ENCODE data around the gene CXCL11.
"Not testable (repeated sequence)": the region's sequence is repeated elsewhere in the genome, so short reads cannot be mapped to it uniquely, and the experiment has no call there.

Gene CXCL11

DNA sequence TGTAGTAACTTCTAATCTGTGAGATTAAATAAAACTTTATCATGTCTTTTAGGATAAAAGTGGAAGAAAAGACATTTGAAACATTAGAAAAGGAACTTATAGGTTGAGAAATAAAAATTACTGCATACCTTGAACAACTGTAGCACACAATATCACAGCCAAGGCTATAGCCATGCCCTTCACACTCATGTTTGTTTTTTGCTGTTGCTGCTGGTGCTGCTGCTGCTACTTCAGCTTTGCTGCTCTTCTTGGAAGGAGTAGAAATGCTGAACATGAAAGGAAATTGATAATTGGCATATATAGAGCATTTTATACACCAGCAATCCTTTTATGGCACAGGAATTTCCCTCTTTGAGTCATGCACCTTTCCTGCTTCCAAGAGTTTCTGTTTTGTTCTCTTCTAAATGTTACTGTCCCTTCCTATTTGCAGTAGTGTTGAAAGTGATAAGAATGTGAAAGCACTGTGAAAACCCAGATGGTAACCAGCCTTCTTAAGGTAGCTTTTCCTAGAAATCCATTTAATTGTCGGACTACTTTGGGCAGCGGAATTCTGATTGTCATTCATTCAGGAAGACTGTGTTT lies at the start of gene CXCL11:
TSS of gene CXCL11 (minus strand) at position 272 of the 582 bp plus-strand sequence. CDS start at position 189, 83 bp downstream.
- no peak for DNase-seq

DNA sequence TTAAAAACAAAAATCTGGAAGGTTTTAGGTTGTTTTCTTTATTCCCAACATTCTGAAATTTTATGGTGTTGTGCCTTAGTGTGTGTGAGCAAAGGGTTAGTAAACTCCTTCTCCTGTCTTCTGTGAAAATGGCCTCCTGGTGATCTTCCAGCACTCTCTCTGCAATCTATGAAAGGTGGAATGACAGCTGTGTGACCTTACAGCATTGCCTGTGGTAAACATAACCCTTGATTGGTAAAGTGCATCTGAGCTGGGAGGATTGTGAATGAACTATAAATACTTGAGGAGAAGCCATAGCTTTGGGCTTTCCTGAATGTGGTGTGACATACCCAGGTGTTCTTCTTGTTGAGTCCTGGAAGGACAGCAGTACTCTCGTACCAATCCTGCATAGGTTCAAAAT lies 48.7 kb upstream of the CXCL11 start:
- DNase-seq, result no peak

DNA sequence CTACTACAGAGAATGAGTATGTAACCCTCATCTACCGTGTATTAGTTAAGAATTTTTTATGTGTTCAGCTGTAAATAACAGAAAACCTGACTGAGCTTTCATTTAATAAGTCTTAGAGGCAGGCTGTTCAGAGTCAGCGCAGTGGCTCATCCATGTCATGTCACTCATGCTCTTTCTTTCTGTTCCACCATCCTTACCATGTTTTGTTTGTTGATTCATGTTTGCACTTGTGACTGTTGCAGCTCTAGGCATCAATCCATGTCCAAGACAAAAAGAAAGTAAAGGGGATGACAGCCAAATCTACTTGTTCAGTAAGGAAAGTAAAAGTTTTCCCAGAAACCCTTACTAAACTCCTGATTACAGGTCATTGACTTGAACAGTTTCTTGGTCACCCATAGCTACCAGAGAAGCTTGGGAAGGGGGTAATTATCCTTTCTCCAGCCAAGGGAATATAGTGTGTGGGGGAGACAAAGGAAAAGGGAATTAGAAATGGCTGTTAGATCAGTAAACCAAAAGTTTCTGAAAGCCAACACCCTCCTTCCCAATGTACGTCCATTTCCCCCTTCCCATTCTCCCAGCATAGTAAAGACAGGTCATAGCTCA lies 47.6 kb upstream of the CXCL11 start:
- no peak for DNase-seq

DNA sequence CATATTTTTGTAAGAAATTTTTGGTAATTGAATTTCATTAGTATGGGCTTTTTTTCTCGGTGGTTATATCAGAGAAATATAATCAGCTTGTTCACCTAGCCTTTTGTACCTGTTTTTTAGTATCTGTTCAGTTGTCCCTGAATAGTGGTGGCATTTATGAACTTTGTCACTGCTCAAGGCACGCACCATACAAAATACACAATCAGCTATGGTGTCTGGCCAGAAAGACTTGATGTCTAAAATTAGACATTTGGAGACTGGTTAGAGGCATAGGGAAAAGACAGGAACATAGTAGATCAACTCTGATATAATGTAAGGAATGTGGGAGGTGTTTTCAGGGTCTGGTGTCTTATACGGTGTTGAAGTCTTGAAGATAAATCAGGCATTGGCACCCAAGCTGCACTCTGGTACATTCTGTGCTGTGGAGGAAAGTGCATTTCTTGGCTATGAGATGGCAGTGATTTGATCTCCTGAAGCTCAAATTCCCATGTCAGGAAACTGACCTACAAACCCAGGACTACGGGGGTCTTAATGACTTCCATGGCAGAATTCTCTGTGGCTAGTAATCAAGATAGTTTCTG lies 42.3 kb upstream of the CXCL11 start:
- DNase-seq, result no peak

DNA sequence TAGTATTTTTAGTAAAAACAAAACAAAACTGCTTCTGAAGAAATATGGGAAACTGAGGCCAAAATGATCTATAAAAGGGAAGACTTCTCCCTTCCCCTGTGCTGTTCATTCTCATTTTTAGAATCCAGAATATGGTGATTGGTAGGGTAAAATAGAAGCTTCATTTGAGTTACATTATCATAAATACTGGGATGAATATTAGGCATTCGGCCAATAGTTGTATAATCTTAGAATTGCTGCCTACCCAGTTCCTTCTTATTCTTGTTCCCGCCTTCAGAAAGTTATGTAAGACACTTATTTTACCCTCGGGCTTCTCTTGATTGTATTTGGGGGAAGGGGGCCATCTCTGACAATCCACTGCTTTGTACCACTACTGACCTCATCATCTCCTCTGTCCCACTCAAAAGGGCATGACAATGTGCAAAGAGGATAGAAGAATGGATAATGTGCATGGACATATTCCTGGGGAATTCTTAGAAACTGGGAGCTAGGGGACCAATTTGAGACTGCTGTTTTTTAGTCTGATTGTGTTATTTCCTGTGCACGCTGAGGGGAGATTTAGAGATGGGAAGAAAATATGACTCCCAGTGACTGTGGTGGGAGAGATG lies 39.2 kb upstream of the CXCL11 start:
- no peak for DNase-seq

DNA sequence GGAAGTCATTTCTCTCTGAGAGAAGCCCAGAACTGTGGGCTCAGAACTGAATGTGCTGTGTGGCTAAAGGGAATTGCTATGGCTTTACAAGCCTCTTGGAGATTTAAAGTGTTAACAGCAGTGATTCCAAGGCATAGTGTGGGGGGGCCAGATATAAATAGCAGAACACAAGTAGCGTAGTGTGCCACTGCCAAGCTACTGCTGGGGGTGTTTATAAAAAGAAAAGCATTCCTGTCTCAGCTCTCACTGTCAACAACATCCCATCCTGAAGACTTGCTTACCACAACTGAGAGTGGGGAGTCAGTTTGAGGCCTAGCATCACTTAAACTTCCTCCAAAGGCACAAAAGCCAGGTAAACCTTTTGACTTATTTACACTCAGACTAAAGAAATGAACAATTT lies 38.6 kb upstream of the CXCL11 start, which contains the start of gene ART3:
TSS of gene ART3 (plus strand) at position 242 of the 400 bp plus-strand sequence. CDS start 1,181 bp downstream, outside the sequence.
- DNase-seq, result no peak

DNA sequence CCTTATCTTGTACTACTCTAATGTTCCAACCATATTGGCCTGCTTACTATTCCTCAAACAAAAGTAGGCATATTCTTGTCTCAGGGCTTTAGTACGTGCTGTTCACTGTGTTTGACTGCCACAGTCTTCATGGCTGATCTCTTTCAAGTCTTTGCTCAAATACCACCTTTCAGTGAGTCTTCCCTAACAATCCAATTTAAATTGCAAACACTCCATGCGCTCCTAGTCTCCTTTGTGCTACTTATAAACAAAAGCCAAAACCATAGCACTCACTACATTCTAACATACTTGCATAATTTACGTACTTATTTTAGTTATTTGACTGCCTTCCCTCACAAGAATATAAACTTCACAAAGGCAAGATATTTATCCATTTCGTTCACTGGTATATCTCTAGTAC lies 36.9 kb upstream of the CXCL11 start:
- no peak for DNase-seq

DNA sequence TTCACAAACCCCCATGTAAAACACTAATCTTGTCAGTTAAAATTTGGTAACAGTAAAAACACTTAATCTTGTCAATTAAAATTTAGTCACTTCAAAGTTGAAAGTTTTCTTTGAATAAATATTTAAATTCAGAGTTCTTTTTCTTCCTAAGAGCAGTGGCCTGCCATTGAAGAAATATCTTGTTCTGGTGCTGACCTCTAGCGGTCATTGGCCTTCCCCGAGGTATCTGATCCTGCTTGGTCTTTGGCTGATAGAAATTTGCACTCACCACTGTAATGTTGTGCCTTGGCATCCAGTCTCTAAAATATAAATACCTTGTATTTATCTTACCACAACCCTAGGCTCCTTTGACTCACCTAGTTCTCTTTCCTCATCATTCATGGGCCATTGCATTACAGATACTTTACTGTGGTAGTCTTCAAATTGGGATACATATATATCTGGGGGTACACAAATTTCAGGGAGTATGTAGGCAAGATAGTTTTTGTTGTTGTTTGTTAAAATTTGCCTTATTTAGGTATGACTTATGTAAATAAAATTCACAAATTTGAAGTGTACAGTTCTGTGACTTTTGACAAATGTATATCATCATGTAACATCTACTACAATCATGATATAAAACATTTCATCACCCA lies 31.9 kb upstream of the CXCL11 start:
- peak; percentile 74 for DNase-seq

DNA sequence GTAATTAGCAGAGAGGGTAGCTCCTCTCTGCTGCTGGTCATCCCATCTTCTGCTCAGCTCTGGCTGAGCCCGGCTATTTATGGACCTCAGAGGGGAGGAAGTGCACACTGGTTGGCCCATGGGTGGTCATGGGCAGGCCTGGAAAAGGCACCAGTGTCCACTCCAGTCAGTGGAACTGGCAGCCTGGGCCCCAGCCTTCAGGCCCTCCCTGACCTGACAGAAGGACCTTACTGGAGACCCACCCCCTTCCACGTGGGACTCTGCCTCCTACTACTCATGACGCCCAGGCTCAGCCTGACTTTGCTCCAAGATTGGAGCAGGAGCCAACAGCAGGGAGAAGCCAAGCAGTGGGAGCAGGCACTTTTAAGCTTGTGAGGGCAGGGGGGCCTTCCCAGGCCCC lies 30.7 kb upstream of the CXCL11 start:
- no peak for DNase-seq

DNA sequence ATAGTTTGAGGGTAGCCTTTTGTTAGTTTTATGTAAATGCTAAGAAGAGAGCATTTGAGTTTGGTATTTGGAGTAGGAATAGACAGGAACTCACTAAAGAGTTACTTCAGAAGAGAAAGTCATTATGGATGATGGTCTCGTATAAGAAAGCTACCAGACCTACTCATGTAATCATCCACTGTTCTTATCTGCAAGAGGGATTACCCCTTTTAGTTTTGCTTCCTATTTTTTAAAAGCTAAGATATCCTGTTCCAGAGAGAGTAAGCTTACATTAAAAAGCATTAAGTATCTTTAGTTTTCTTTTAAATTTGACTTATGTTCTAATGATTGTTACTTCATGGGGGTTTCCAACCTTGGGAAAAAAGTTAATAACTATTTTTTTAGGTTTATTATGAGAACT lies 26.1 kb upstream of the CXCL11 start:
- no peak for DNase-seq

DNA sequence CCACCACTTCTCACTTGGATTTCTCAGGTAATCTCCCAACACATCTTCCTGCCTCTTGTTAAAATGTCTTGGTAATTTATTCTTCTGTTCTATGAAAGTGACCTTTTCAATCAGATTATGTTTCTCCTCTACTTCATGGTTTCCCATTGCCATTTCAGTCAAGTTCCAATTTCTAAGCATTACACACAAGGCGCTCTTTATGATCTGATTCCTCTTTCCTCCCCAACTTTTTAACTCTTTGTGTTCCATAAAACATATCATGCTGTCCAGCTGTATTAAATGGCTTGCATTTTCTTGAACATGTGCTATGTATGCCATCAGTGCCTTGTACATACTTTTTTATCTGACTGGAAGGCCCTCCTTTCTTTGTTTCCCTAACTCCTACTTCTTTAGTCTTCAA lies 25.6 kb upstream of the CXCL11 start:
- DNase-seq, result no peak

DNA sequence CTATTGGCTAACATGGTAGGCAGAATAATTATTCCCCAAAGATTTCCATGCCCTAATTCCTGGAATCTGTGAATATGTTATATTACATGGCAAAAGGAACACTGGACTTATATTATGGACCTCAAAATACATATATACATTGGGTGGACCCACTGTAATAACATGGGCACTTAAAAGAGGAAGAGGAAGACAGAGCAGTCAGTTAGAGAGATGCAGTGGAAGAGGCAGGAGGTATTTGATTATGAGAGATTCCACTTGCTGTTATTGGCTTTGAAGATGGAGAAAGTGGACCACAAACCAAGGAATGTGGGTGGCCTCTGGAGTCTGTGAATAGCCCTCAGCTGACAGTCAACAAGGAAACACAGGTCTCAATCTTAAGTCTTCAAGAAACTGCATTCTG lies 24.6 kb upstream of the CXCL11 start:
- no peak for DNase-seq

DNA sequence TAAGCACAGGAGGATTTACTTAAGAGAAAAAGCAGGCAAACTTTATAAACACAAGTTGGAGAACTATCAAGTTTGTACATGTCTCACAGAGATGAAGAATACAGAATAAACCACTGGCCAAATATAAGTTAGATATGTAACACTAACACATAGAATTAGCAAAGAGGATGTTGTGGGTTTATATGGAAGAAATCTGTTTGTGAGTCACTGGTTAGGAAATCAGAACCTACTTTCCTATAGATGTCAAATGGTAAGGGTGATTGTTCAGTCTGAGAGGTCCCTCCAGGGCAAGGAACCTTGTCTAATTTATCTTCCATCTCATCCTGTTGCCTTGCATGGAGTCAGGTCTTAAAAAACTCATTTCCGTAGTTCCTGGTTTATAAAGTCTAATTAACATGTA lies 23.9 kb upstream of the CXCL11 start:
- peak; percentile 4 for DNase-seq

DNA sequence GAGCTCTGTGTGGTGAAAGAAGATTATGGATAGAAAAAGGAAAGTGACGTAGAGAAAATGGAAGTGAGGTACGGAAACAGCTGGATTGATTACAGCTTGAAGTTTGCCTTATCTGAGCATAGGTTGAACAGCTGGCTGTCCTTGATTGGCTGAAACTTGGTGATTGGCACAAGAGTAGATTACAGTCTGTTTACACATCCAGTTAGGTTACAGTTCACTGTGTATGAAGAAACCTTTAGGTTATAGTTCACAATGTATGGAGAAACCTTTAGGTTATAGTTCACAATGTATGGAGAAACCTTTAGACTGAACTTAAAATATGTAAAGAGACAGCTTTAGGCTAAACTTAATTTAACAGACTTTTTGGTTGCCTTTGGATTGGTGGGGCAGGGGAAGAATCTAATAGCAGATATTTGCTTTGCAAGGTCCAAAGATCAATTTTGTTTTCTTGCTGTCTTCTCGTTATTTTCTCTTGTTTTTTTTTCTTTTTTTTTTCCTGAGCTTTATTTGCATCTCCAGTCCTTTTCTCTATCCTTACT lies 23.1 kb upstream of the CXCL11 start:
- DNase-seq, result no peak

DNA sequence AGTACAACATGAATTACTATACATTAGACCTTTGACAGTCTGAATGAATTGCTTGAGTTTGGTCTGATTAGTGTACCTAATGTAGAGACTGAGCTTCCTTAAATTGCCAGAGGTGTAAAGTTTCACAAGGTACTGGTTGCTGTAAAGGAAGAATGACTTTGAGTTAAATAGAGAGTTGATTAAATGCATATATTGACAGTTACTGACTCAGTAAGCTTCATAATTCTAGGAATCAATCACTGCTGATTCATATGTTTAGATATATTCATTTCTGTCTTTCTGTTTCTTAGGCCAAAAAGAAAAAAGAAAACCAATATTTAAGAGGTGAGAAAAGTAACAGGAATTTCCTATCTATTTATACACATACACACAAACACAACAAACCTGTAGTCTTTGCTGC lies 22.4 kb upstream of the CXCL11 start:
- no peak for DNase-seq

DNA sequence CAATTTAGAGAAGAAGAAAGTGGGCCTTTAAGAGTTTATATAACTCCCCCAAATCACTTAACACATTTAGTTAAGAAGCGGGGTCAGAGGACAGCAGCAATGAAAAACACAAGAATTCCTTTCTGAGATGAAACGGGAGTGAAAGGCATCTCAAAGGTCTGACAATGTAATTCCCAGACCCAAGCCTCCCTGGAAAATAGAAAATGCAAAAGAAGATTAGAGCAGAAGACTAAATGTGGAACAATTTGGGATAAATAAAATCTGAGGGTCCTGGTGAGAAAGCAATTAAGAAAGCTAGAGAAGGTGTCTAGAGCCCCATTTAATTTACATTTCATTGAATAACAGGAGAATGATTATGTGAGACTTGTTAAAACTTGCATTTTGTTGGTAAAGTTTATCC lies 19.6 kb upstream of the CXCL11 start:
- DNase-seq, result no peak

DNA sequence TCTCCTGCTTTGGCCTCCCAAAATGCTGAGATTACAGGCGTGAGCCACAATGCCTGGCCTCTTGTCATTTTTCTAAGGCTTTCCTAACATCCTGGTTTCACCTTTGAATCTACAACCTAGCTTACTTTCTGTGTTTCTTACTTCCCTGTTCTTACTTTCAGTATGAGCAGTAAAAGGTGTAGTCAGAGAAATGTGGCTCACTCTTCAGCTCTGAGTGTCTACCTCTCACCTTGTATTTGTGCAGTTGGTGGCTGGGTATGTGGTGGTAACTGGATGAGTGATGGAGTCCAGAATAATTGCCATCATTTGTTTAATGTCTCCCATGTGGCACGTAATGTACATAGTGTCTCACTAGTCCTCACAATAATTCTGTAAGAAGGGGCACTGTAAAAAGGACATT lies 19.1 kb upstream of the CXCL11 start:
- no peak for DNase-seq

DNA sequence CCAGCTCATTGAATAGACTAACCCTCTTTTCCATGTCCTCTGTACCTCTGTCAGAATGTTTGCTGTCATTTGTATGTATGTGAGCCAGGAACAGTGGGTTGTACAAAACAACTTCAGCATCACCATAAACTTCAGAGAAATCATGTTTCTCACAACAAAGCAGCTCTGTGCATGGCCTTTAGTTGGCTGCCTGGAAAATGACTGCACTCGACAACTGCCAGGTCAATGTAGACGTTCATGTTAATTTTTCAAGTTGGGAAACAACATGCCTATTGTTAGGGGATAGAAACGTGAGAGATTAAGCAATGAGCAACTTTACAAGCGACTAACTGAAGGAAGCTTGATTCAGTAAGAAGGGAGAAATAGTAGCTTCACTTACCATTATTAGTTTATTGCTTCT lies 17.9 kb upstream of the CXCL11 start:
- DNase-seq, result no peak

DNA sequence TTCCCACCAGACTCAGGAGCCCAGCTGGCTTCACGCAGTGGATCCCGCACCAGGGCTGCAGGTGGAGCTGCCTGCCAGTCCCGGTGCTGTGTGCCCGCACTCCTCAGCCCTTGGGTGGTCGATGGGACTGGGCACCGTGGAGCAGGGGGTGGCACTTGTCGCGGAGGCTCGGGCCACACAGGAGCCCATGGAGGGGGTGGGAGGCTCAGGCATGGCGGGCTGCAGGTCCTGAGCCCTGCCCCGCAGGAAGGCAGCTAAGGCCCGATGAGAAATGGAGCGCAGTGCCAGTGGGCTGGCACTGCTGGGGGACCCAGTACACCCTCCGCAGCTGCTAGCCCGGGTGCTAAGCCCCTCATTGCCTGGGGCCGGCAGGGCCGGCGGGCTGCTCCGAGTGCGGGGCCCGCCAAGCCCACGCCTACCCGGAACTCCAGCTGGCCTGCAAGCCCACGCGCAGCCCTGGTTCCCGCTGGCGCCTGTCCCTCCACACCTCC lies 14.7 kb upstream of the CXCL11 start:
- not testable (repeated sequence) for DNase-seq

DNA sequence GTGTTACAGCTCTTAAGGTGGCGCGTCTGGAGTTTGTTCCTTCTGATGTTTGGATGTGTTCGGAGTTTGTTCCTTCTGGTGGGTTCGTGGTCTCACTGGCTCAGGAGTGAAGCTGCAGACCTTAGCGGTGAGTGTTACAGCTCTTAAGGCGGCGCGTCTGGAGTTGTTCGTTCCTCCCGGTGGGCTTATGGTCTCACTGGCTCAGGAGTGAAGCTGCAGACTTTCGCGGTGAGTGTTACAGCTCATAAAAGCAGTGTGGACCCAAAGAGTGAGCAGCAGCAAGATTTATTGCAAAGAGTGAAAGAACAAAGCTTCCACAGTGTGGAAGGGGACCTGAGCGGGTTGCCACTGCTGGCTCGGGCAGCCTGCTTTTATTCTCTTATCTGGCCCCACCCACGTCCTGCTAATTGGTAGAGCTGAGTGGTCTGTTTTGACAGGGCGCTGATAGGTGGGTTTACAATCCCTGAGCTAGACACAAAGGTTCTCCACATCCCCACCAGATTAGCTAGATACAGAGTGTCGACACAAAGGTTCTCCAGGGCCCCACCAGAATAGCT lies 14.1 kb upstream of the CXCL11 start:
- not testable (repeated sequence) for DNase-seq

DNA sequence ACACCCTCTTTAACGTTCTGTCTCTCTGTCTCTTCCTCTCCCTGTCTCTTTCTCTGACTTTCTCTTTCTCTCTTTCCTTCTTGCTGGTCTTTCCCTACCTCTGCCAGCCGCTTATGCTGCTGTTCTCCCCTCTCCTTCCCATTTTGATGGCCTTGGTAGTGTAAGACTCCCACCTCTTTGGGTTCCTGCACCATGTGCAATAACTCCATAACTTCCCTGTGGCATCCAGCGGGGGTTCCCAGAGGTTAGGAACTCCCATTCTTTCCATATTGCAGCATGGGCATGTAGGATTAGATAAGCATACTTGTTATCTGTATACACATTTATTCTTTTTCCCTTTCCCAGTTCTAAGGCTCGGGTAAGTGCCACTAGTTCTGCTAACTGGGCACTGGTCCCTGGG lies 8.8 kb upstream of the CXCL11 start:
- not testable (repeated sequence) for DNase-seq

DNA sequence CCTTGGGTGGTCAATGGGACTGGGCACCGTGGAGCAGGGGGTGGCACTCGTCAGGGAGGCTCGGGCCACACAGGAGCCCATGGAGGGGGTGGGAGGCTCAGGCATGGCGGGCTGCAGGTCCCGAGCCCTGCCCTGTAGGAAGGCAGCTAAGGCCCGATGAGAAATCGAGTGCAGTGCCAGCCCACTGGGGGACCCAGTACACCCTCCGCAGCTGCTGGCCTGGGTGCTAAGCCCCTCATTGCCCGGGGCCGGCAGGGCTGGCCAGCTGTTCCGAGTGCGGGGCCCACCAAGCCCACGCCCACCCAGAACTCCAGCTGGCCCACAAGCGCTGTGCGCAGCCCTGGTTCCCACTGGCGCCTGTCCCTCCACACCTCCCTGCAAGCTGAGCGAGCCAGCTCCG lies 7.4 kb upstream of the CXCL11 start:
- not testable (repeated sequence) for DNase-seq
